H1 (cell line): ENCODE results near the gene UTP15. TPM values are rescaled to one million over a fixed set of nuclear protein-coding genes. Genes with fewer than 3 reads are reported as not detected.

Source experiments
- BRCA1 ChIP-seq: IDR thresholded peaks from 2 replicates; pipeline ENCODE4 v1.6.1; 2012; ENCODE audit warnings: low read depth, low read length, improper control_type of control experiment
- CBX8 ChIP-seq: fragments of 300-800, 300-1000 bp; sonication (generic); IDR thresholded peaks from 2 replicates; pipeline ENCODE4 v1.7.1; 2016; ENCODE audit warnings: low read depth, low read length, borderline replicate concordance
- CTBP2 ChIP-seq: IDR thresholded peaks from 2 replicates; pipeline ENCODE4 v1.7.0; 2011; ENCODE audit warnings: borderline replicate concordance, mild to moderate bottlenecking, moderate library complexity, mixed read lengths, low read length; ENCODE audit not compliant: insufficient read depth, insufficient read length
- RFX5 ChIP-seq: IDR thresholded peaks from 2 replicates; pipeline ENCODE4 v1.6.1; 2011; ENCODE audit warnings: low read depth, low read length, improper control_type of control experiment, borderline replicate concordance
- SIRT6 ChIP-seq: IDR thresholded peaks from one replicate; pipeline ENCODE4 v1.7.1; 2012; ENCODE audit warnings: low read length, inconsistent platforms
- polyA plus RNA-seq, 7 experiments: library from polyadenylated mRNA; depleted of rRNA in 3 of 7; stranded (reverse) in 5 of 7; unstranded in 2 of 7; fragments of >200 nt in 5 of 7; fragments of 200-250 nt in 2 of 7; gene quantifications; 1 replicate in 5 of 7; 2 replicates in 1 of 7; 4 replicates in 1 of 7; pipeline versions ENCODE4 v1.2.1 to v1.2.3, GENCODE V29; 2011 to 2013; ENCODE audit warnings: missing spikeins in 2 of 7, mixed read lengths in 2 of 7
- total RNA-seq: library from RNA; stranded (reverse); fragmentation: NEBNext Ultra II Directional; extraction: Animal tissue kit (Norgen Biotek cat#: 25700); gene quantifications from 2 replicates; pipeline ENCODE4 v1.2.1, GENCODE V29; 2021
- TF ChIP-seq, protein P1 (sequence below): fragments of 300-600 bp; sonication (generic); IDR thresholded peaks from 2 replicates; pipeline ENCODE4 v1.7.1; 2012; ENCODE audit warnings: low read length, moderate library complexity, mild to moderate bottlenecking, inconsistent platforms; ENCODE audit not compliant: insufficient replicate concordance
- TF ChIP-seq, protein P2 (sequence below), 3 experiments: IDR thresholded peaks; 1 replicate in 2 of 3; 2 replicates in 1 of 3; pipeline versions ENCODE4 v1.5.1 to v1.6.1; 2011; ENCODE audit warnings: low read length in 3 of 3, mild to moderate bottlenecking in 3 of 3, inconsistent platforms in 2 of 3, low read depth in 1 of 3, moderate library complexity in 1 of 3; ENCODE audit not compliant: insufficient read depth in 1 of 3; ENCODE audit errors: control extremely low read depth in 1 of 3

Gene UTP15
- total and polyA plus RNA-seq, 2 of the 8 experiments (the other 6 are each of a cell fraction or from before 2014, with no cell fraction given) = 14.3 to 33.6 TPM

DNA sequence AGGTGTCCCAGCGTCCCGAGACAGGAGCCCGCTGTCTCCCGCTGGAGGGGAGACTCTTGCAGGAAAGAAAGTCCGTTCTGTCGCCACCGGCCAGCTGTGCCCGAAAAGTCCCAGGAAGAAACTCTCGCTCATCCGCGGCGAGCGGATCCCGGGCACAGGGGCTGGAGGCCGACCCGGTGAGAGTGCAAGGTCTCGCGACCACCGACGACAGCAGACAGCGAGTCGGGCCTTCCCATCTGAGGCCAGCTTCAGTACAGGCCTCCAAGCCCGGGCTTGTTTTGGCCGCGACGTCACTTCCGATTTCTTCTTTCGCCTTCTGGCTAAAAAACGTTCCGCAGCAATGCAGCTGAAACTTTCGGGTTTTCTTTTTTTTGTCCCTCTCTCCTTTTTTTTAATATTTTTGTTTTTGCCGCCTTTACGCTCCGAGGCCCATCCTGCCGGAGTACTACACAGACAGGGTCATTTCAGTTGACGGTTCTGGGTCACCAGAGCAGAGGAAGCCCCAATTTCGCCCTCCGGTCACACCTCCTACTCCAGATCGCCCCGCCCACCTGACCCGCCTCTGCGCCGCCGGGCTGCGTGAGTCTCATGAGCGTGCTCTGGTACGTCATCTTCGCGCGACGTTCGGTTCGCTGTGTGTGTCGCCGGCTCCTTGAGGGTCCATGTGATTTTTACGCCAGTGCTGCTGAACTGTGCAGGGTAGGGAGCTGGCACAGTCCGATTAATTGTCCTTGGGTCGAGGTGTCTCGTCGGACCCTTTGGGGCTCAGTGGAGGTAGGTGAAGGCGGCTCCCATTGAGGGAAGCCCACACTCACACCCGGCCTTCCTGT, at the start of gene UTP15, which contains the start of gene ANKRA2 (continued):
- TF ChIP-seq, protein P1, sequence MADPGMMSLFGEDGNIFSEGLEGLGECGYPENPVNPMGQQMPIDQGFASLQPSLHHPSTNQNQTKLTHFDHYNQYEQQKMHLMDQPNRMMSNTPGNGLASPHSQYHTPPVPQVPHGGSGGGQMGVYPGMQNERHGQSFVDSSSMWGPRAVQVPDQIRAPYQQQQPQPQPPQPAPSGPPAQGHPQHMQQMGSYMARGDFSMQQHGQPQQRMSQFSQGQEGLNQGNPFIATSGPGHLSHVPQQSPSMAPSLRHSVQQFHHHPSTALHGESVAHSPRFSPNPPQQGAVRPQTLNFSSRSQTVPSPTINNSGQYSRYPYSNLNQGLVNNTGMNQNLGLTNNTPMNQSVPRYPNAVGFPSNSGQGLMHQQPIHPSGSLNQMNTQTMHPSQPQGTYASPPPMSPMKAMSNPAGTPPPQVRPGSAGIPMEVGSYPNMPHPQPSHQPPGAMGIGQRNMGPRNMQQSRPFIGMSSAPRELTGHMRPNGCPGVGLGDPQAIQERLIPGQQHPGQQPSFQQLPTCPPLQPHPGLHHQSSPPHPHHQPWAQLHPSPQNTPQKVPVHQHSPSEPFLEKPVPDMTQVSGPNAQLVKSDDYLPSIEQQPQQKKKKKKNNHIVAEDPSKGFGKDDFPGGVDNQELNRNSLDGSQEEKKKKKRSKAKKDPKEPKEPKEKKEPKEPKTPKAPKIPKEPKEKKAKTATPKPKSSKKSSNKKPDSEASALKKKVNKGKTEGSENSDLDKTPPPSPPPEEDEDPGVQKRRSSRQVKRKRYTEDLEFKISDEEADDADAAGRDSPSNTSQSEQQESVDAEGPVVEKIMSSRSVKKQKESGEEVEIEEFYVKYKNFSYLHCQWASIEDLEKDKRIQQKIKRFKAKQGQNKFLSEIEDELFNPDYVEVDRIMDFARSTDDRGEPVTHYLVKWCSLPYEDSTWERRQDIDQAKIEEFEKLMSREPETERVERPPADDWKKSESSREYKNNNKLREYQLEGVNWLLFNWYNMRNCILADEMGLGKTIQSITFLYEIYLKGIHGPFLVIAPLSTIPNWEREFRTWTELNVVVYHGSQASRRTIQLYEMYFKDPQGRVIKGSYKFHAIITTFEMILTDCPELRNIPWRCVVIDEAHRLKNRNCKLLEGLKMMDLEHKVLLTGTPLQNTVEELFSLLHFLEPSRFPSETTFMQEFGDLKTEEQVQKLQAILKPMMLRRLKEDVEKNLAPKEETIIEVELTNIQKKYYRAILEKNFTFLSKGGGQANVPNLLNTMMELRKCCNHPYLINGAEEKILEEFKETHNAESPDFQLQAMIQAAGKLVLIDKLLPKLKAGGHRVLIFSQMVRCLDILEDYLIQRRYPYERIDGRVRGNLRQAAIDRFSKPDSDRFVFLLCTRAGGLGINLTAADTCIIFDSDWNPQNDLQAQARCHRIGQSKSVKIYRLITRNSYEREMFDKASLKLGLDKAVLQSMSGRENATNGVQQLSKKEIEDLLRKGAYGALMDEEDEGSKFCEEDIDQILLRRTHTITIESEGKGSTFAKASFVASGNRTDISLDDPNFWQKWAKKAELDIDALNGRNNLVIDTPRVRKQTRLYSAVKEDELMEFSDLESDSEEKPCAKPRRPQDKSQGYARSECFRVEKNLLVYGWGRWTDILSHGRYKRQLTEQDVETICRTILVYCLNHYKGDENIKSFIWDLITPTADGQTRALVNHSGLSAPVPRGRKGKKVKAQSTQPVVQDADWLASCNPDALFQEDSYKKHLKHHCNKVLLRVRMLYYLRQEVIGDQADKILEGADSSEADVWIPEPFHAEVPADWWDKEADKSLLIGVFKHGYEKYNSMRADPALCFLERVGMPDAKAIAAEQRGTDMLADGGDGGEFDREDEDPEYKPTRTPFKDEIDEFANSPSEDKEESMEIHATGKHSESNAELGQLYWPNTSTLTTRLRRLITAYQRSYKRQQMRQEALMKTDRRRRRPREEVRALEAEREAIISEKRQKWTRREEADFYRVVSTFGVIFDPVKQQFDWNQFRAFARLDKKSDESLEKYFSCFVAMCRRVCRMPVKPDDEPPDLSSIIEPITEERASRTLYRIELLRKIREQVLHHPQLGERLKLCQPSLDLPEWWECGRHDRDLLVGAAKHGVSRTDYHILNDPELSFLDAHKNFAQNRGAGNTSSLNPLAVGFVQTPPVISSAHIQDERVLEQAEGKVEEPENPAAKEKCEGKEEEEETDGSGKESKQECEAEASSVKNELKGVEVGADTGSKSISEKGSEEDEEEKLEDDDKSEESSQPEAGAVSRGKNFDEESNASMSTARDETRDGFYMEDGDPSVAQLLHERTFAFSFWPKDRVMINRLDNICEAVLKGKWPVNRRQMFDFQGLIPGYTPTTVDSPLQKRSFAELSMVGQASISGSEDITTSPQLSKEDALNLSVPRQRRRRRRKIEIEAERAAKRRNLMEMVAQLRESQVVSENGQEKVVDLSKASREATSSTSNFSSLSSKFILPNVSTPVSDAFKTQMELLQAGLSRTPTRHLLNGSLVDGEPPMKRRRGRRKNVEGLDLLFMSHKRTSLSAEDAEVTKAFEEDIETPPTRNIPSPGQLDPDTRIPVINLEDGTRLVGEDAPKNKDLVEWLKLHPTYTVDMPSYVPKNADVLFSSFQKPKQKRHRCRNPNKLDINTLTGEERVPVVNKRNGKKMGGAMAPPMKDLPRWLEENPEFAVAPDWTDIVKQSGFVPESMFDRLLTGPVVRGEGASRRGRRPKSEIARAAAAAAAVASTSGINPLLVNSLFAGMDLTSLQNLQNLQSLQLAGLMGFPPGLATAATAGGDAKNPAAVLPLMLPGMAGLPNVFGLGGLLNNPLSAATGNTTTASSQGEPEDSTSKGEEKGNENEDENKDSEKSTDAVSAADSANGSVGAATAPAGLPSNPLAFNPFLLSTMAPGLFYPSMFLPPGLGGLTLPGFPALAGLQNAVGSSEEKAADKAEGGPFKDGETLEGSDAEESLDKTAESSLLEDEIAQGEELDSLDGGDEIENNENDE = no peak
- TF ChIP-seq CBX8 = no peak
- TF ChIP-seq CTBP2 = no peak
- no peak for TF ChIP-seq RFX5
- TF ChIP-seq, protein P2, sequence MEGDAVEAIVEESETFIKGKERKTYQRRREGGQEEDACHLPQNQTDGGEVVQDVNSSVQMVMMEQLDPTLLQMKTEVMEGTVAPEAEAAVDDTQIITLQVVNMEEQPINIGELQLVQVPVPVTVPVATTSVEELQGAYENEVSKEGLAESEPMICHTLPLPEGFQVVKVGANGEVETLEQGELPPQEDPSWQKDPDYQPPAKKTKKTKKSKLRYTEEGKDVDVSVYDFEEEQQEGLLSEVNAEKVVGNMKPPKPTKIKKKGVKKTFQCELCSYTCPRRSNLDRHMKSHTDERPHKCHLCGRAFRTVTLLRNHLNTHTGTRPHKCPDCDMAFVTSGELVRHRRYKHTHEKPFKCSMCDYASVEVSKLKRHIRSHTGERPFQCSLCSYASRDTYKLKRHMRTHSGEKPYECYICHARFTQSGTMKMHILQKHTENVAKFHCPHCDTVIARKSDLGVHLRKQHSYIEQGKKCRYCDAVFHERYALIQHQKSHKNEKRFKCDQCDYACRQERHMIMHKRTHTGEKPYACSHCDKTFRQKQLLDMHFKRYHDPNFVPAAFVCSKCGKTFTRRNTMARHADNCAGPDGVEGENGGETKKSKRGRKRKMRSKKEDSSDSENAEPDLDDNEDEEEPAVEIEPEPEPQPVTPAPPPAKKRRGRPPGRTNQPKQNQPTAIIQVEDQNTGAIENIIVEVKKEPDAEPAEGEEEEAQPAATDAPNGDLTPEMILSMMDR (IDR thresholded peaks at IDR 0.05; ENCODE audit: control extremely low read depth in 1 of 3, insufficient read depth in 1 of 3, low read depth in 1 of 3, low read length in 3 of 3) = no peak
- TF ChIP-seq BRCA1 = no peak; the same call in 1 of the 2 replicates
- TF ChIP-seq SIRT6 = no peak
